ENCODE measurements around the gene PSME2.

The PSME2 gene, protein sequence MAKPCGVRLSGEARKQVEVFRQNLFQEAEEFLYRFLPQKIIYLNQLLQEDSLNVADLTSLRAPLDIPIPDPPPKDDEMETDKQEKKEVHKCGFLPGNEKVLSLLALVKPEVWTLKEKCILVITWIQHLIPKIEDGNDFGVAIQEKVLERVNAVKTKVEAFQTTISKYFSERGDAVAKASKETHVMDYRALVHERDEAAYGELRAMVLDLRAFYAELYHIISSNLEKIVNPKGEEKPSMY

DNA sequence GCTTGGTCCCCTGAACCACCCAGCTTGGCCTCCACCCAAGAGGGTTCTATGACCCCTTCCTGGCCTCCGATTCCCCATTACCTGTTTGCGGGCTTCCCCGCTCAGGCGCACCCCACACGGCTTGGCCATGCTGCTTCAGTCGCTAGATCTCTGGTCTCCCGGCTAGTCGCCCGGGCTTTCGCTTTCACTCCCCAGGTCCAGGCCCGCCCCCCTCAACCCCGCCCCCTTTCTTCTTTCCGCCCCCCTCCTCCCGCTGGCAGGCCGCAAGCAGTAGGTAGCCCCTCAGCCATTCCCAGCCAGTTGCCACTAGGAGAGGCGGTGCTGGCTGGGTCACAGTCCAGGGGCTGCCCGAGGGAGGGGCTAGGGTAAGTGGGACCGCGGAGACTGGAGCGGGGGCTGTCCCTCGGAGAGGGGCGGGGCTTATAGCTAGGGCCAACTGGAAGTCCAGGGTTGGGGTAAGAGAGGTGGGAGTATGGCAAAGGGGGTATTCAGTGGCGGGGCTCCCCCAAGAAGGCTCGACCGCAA is at the start of gene PSME2:
Gene PSME2, minus strand, starts transcription at position 158 of the 525 bp plus-strand sequence. Its CDS starts 29 bp downstream, at position 129.
- DNase-seq (ENCODE audit: low read depth) = peak; percentile 96

DNA sequence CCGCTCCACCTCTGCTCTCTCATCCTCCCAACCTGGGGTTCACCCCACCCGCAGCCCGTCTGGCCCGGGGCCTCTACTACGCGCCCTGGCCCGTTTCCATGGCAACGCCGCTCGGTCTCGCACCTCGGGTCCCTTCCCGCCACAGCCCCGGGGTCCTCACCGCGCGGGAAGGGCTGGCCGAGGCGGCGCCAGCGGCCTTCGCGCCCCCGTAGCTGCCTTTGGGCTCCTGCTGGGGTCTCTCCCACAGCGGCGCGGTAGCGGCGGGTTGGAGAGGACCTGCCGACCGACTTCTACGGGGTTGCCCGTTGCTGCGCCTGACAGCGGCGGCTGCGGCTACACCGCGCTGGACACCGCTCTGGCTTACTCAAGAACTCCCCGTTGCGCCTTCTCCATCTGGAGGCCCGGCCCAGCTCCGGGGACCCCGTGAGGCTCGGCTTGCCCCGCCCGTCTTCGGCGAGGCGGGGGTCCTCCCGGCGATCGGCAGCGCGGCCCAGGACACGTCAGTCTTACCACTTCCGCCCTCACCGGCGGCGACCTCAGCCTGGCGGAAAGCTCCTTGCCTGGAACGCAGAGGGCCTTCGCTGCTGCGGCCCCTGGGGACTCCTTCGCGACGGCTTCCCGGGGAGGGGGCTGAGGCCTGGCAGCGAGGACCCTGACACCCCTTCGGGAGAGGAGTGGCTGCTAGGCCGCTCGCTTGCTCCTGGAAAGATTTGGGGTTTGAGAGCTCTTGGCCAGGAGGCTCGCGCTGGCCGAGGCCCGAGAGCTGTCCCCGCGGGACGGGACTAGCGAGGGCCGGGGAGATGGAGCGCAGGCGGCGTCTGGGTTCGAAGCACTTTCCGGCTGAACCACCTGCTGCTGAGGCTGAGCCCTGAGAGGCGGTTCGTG is 49.0 kb upstream of the PSME2 start, which contains the start of gene TM9SF1:
Gene TM9SF1, minus strand, starts transcription at position 256 of the 885 bp plus-strand sequence. CDS start 422 bp downstream, outside the sequence.
- DNase-seq (ENCODE audit: low read depth) = peak; percentile 83

DNA sequence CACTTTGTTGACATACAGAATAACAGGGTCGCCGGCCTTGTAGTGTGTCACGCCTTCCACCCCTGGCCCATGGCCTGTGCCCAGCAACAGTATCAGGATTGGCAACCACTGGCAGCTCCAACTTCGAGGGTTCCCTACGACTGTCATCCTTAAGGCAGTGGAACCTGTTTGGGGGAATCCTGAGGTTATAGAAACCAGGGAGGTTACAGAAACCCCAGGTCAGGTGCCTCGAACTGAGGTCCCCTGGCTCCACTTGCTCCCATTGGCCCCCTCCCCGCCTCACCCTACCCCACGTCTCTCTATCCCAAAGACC is 48.4 kb upstream of the PSME2 start:
- DNase-seq (ENCODE audit: low read depth) = no peak

DNA sequence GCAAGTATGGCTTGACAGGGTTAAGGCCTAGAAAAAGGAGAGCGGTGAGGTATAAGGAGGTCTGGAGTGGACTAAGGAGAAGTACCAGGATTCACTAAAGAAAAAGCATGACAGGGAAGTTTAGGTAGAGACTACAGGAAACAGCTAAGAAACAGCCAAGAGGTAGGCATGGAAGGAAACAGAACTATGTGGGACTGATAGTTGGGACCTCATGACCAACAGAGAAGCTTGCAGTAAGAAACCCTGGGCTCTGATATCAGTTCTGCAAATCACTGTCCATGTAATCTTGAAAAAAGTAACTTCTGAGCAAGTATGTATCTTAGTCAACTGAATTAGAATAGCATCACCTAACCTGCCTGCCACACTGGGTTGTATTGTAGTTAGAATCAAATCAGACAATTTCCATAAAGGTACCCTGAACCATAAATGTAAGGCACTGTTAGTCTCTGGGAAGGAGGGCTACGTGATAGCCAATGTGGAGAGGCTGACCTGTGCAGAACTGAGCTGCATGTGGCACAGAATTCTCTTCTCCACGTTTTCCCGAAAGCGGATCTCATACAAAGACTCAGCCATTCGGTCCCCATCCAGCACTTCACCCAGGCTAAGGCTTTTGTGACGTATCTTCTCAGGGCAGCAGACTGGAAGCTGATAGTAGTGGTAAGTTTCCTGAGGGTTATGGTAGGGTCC is 47.9 kb upstream of the PSME2 start:
- no peak for DNase-seq (ENCODE audit: low read depth)

DNA sequence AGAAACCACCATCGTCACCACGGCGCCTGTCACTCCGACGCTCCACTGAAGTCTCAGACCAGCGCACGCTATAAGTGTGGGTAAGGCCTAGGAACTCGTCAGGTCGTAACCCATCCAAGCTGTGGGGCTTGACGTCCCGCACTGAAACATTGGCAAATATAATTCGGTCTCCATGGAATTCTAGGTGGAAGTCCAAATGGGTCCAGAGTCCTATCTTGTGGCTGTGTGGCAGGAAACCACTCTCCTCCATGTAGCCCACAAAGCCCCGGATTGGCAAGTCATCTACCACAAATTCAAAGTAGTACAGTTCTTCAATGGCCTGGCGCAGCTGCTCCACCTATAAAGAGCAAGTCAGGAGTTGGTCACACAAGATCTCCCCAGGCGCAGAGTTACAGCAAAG is 46.5 kb upstream of the PSME2 start:
- DNase-seq (ENCODE audit: low read depth) = no peak

DNA sequence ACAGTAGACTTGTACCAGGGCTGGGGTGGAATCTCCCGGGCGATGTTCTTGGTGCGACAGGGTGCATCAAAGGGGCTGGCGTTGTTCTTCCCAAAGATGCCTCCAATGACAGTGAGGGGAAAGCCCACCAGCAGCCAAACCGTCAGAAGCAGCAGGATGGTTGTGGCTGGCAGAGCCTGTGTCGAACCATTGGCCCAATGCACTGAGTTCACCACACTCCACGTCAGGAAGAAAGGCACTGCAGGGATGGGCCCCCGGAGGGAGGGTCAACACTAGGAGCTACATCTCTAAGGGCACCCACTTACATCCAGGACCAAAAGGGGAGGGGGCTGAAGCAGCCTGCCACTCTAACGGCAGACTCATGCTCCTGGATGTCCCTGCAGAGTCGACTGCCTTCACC is 44.0 kb upstream of the PSME2 start:
- DNase-seq (ENCODE audit: low read depth) = no peak

DNA sequence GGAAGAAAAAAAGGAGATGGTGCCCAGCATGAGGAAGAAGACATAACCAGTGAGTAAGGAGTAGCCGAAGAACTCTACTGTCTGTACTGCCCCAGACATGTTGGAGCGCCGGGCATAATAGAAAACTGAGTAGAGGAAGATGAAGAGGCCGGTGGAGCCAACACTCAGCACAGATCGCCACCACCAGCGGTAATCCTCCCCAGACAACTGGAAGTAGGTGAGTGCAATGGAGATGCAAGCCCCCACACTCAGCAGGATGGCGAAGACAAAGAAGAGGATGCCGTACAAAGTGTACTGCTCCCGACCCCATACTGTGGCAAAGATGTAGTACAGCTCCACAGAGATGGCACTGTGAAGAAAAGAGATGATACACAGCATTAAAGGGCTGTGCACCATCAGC is 43.0 kb upstream of the PSME2 start:
- no peak for DNase-seq (ENCODE audit: low read depth)

DNA sequence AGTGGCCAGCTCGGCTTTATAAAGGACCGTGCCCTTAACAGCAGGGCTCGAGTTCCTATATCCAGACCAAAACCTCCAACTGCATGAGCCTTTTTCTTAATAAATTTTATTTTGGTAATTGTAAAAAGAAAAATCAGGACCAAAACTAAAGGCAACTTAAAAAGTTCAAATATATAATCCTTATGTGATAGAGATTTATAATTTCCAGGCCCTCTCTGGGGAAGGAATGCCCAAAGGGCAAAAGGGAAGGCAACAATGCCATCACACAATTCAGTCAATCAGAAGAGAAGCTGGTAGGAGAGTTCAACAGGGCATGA is 42.6 kb upstream of the PSME2 start:
- no peak for DNase-seq (ENCODE audit: low read depth)

DNA sequence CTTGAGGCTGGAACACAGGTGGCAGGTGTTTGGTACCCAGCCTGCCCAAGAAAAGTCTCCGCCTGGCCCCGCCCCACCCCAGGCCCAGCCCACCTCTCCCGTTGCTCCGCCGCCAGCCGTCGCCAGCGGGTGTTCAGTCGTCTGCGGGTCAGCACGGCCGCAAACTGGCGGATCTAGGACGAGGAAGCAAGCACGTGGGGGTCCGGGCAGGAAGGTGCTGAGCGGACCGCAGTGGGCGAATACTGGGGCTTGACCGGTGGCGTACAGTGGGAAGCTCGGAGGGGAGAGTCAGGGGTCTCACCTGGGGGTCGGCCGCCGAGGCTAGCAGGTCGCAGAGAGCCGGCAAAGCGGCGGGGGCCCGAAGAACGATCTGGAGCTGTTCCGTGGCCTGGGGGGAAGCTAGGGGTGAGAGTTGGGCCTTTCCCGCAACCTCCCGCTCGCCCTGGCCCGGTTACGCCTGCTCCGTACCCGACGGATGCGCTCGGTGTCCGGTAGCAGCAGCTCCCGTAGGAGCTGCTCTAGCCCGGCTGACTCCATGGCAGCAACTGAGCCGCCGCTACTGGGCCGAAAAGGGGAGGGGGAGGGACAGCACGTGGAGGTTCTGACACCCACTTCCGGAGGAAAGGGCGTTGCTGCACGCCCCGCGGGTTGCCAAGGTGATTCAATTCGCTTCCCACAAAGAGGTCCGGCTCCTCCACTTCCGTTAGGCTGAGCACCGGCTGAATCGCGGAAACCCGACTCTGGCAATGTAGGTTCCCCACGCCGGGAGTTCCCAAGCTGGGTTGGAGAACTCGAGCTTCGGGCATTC is 42.0 kb upstream of the PSME2 start, which contains the start of gene IPO4:
Gene IPO4, minus strand, starts transcription at position 566 of the 808 bp plus-strand sequence. Its CDS starts 29 bp downstream, at position 537.
- peak; percentile 98 for DNase-seq (ENCODE audit: low read depth)

DNA sequence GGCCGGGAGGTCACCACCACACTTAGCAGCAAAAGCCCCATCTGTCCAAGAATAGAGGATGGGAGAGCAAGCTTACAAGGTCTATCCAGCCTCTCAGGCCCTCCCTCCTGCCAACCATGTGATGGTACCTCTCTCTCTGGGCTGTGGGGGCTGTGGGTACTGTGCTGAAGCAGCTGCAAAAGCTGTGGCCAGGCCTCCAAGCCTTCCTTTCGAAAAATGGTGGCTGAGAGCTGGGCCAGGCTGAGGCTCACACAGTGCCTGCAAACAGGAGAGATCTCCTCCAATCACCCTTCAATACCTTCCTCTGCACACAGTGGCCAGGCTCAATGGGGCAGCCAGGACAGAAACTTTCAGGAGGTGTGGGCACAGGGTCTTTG is 41.1 kb upstream of the PSME2 start:
- no peak for DNase-seq (ENCODE audit: low read depth)

DNA sequence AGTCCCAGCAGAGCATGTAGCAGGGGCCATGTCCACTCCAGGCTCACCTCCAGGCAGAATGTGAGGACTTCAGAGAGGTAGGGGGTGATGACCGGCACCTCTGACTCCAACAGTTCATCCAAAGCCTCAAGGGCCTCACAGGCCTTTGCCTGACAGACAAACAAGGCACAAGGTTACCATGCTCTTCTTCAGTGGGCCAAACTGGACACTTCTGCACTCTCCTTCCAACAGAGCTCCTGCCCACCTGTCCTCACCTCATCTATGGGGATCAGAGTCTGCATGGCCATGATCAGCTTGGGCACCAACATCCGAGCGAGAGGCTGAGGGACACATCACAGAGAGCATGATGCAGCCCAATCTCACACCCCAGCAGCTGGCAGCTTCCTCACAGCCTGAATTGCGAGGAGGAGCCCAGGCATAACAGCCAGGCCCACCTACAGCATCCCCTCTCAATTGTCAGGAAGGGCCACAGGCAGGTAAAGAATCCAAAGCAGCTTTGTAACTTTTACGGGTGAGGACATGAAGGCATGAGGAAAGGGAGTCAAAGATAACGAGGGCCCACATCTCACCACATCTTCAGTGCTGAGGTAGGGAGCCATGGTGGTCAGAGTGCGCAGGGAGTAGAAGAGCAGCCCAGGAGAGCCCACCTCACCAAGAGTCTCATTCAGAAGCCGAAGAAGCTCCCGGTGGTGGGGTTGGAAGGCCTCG is 40.6 kb upstream of the PSME2 start:
- no peak for DNase-seq (ENCODE audit: low read depth)

DNA sequence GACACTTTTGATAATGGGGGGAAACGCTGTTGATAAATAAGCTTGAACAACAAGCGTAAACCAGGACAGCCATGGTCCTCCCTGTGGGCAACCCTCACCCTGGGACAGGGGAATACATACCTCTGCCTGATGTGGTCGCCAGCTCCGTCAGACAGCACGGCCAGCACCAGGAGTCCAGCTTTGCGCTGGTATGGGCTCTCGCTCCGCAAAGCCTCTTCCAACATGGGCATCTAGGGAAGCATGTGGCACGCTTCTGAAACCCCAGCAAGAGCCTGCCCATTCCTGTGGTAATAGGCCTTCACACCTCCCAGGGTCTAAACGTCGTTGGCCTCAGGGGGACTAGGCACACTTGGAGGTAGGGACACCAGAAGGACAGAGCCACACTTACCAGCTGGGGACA is 39.3 kb upstream of the PSME2 start:
- DNase-seq (ENCODE audit: low read depth) = no peak

DNA sequence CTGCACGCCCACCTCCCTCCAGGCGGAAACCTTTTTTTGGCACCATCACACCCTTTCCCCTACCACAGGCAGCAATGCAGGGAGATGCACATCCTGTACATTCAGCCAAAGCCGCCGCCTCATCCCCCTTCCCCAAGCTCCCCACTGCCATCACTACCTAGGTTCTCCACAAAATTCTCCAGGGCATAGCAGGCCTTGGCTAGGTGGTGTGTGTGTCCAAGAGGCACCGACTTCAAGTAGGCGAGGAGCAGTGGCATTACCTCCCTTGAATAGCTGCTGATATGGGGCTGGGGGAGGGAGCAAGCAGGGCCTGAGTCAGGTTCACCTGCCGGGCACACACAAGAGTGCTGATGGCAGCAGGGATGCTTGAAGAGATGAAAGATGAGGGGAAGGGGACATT is 38.6 kb upstream of the PSME2 start:
- DNase-seq (ENCODE audit: low read depth) = no peak

DNA sequence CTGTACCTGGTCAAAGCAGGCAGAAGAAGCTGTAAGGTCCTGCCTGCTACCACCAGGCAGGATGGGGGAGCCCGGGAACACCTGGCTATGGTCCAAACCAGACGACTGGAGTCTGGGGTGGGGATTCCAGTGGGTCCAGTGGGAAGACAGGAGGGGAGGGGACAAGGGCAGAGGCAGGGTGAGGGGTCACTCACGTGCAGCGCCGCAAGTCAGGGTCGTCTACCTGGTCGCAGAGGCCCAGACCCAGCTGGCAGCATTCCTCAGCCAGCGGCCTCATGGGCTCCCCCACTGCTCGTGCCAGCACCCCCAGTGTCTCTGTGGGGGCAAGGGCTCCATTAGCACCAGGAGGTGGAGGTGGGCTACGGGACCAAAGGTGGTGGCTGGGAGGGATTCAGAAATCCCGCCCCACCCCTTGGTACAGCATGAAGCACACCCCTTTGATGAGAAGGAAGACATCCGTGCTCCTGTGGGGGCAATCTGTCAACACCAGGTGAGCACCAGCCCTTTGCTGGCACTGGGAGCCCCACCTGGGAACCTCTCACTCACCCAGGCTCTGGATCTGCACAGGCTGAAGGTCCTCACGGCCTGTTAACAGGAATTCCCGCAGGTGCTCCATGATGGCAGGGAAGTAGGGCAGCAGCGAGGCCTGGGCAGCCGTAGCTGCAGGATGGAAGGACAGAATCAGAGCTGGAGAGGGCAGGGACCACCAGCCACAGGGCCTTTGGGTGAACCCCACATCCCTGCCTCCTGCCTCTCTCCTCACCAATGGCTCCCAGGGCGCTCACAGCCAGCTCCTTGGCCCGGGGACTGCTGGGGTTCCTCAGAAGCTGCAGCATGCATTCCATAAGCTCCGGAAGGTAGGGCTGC is 37.9 kb upstream of the PSME2 start:
- no peak for DNase-seq (ENCODE audit: low read depth)

DNA sequence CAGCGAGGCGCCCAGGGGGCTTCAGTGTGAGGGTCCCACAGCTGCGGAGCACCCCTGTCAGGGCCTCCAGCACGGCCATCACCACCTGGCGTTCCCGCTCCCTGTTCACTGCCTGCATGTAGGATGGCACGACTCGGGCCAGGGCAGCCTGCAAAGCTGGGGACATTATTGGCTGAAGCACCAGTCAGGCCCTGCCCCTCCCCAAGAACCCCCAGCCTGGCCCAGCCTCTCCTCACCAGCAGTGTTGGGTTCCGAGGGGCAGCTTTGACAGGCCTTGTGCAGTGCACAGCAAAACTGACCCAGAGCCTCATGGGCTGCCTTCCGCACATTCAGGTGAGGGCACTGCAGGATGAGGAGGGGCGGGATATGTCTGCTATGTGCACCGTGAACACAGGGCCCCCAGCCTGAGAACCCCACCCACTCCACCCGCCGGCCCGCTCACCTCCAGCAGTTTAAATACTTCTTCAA is 36.6 kb upstream of the PSME2 start:
- no peak for DNase-seq (ENCODE audit: low read depth)

DNA sequence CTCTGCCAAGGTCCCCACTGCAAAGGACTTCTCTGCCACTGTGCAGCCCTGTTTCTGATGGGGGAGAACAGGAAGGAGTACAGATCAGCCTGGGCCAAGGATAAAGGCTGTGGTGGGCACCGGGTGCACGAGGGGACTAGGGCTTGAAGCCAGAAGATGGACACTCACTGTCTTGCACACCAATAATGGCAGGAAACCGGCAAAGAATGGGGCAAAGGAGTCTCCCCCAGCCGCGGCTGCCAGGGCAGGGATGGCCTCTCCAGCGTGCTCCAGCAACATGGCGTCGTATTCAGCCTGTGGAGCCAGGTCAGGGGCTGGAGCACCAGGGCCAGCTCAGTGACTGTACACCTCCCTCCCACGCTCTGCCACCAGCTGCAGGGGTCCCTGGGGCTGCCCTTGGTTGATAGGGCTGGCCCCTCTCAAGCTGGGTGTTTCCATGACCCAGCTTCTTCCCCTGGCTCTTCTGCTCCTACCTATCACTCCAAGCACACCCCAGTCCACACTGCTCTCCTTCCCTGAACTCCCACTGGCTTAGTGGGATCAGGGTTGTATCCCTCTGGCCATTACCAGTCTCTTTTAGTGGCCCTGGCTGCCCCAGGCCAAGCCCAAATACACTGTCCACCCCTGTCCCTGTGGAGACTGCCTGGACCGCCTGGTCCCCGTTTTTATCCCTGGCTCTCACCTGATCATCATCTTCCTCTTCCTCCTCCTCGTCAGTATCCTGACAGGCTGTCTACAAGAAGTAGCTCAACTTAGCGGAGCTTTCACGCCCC is 35.9 kb upstream of the PSME2 start:
- DNase-seq (ENCODE audit: low read depth) = no peak

DNA sequence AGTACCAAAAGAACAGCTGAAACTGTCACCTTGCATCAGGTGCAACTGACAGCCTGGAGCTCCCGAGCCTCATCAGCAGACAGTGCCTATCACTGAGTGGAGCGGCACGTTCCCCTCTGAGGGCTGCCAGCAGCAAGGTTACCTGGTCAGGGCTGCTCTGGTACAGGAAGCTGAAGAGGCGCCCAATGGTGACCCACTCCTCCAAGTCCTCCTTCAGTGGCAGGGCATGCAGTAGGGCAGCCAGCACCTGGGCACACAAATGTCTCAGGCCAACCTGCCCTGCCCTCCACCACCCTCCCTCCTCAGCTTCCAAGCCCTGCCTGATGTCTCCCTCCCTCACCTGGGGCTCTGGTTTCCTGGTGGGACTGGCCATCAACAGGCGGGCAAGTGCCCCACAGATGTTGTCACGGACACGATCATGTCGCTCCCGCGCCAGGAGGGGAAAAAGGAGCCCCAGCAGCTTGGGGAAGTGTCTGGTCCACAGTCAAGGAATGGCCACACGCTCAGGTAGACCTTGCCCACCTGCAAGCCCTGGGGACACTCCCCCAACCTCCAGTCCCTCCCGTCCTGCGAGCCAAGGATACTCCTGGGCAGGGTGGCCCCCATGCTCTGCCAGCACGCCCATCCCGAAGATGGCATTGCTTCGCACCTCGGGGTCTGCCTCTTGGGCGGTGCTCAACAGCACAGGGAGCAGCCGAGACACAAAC is 35.1 kb upstream of the PSME2 start:
- no peak for DNase-seq (ENCODE audit: low read depth)

DNA sequence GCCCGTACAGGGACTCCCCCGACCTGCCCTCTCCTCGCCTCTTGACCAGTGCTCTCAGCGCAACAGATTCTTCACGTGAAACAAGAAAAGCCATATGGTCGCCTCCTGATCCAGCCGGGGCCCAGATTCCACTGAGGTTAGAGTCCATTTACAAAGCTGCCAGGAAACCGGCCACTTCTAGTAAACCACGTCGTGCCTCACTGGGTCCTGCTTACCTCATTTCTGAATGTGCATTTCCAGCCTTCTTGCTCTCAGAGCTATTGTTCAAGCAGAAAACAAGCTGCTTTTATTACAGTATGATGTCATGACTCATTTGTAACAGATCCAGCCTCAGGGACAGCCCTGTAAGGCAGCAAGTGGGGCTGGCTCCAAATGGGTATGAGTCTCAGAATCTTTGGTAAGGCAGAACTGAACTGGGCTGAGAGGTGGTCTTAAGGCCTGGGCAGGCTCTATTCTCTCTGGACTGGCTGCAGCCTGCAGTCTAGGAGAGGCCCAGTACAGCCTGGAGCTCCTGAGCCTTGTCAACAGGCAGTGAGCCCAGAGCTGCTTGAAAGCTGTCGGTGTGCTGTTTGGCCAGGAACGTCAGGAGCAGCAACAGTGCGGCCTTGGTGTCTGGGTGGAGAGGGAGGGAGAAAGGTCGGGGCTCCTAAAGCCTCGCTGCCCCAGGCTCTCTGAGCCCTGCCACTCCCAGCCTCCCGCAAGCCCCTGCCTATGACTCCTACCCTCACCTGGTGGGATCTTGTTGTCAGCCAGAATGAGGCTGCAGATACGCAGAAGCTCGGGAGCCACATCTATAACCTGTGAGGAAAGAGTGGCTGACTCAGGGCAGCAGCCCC is 33.8 kb upstream of the PSME2 start:
- DNase-seq (ENCODE audit: low read depth) = peak; percentile 82

All from amniotic epithelial cell (primary cell).